ENCODE data around the gene ELOVL3. TPM values are rescaled to one million over a fixed set of nuclear protein-coding genes. Genes with fewer than 3 reads are reported as not detected.

Gene ELOVL3
- total and polyA plus RNA-seq, 9 of the 15 experiments (the other 6 are each of a cell fraction or from before 2014, with no cell fraction given): 0.32 to 3.3 (median 0.87) TPM

DNA sequence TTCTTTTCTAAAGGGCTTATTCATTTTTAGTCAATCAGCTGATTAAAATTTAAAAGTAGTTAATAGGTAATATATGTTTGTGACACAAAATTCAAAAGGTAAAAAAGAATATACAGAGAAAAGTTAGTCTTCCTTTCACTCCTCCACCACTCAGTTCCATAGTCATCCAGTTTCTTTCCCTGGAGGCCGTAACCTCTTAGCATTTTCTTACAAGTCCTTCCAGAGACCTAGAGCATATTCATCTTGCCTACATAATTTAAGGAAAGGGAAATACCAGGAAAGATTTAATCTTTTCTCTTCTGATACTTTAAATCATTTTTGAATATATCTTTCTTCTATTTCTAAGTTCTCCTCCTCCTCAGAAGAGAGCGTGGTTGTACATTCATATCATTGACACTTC, 29.3 kb downstream of the ELOVL3 start (continued):
- TF ChIP-seq, protein P1, sequence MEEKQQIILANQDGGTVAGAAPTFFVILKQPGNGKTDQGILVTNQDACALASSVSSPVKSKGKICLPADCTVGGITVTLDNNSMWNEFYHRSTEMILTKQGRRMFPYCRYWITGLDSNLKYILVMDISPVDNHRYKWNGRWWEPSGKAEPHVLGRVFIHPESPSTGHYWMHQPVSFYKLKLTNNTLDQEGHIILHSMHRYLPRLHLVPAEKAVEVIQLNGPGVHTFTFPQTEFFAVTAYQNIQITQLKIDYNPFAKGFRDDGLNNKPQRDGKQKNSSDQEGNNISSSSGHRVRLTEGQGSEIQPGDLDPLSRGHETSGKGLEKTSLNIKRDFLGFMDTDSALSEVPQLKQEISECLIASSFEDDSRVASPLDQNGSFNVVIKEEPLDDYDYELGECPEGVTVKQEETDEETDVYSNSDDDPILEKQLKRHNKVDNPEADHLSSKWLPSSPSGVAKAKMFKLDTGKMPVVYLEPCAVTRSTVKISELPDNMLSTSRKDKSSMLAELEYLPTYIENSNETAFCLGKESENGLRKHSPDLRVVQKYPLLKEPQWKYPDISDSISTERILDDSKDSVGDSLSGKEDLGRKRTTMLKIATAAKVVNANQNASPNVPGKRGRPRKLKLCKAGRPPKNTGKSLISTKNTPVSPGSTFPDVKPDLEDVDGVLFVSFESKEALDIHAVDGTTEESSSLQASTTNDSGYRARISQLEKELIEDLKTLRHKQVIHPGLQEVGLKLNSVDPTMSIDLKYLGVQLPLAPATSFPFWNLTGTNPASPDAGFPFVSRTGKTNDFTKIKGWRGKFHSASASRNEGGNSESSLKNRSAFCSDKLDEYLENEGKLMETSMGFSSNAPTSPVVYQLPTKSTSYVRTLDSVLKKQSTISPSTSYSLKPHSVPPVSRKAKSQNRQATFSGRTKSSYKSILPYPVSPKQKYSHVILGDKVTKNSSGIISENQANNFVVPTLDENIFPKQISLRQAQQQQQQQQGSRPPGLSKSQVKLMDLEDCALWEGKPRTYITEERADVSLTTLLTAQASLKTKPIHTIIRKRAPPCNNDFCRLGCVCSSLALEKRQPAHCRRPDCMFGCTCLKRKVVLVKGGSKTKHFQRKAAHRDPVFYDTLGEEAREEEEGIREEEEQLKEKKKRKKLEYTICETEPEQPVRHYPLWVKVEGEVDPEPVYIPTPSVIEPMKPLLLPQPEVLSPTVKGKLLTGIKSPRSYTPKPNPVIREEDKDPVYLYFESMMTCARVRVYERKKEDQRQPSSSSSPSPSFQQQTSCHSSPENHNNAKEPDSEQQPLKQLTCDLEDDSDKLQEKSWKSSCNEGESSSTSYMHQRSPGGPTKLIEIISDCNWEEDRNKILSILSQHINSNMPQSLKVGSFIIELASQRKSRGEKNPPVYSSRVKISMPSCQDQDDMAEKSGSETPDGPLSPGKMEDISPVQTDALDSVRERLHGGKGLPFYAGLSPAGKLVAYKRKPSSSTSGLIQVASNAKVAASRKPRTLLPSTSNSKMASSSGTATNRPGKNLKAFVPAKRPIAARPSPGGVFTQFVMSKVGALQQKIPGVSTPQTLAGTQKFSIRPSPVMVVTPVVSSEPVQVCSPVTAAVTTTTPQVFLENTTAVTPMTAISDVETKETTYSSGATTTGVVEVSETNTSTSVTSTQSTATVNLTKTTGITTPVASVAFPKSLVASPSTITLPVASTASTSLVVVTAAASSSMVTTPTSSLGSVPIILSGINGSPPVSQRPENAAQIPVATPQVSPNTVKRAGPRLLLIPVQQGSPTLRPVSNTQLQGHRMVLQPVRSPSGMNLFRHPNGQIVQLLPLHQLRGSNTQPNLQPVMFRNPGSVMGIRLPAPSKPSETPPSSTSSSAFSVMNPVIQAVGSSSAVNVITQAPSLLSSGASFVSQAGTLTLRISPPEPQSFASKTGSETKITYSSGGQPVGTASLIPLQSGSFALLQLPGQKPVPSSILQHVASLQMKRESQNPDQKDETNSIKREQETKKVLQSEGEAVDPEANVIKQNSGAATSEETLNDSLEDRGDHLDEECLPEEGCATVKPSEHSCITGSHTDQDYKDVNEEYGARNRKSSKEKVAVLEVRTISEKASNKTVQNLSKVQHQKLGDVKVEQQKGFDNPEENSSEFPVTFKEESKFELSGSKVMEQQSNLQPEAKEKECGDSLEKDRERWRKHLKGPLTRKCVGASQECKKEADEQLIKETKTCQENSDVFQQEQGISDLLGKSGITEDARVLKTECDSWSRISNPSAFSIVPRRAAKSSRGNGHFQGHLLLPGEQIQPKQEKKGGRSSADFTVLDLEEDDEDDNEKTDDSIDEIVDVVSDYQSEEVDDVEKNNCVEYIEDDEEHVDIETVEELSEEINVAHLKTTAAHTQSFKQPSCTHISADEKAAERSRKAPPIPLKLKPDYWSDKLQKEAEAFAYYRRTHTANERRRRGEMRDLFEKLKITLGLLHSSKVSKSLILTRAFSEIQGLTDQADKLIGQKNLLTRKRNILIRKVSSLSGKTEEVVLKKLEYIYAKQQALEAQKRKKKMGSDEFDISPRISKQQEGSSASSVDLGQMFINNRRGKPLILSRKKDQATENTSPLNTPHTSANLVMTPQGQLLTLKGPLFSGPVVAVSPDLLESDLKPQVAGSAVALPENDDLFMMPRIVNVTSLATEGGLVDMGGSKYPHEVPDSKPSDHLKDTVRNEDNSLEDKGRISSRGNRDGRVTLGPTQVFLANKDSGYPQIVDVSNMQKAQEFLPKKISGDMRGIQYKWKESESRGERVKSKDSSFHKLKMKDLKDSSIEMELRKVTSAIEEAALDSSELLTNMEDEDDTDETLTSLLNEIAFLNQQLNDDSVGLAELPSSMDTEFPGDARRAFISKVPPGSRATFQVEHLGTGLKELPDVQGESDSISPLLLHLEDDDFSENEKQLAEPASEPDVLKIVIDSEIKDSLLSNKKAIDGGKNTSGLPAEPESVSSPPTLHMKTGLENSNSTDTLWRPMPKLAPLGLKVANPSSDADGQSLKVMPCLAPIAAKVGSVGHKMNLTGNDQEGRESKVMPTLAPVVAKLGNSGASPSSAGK (IDR thresholded peaks at IDR 0.05): no peak

Data from K562 (cell line).